Heart right ventricle (tissue), 16 donors: ENCODE data around the gene SYNM. TPM values are rescaled to one million over a fixed set of nuclear protein-coding genes. Genes with fewer than 3 reads are reported as not detected.
A peak's percentile ranks its signal among the peaks of the same experiment; 100 is the strongest.

Source experiments
- ATAC-seq, 8 donors: fragments of 200-7000 bp; cut with Tn5 transposase; one replicate each; pipeline ENCODE4 v1.9.1; 2020; ENCODE audit warnings: mild to moderate bottlenecking in 8 of 8, moderate library complexity in 8 of 8, moderate number of reproducible peaks in 1 of 8
- DNase-seq, 2 donors: peaks; one replicate each; pipeline ENCODE4 v3.0.0-alpha.2; 2020
- H3K27ac ChIP-seq, 10 donors: fragments of 200-600 bp; sonication (generic) in 2 of 10; one replicate each; pipeline versions ENCODE4 v1.5.0 to v1.8.0; 2020 to 2022; ENCODE audit warnings: mild to moderate bottlenecking in 3 of 10
- H3K27me3 ChIP-seq, 7 donors: fragments of 200-600 bp; one replicate each; pipeline ENCODE4 v1.8.0; 2021 to 2022; ENCODE audit warnings: mild to moderate bottlenecking in 2 of 7
- H3K36me3 ChIP-seq, 9 donors: fragments of 200-600 bp; sonication (generic) in 1 of 9; one replicate each; pipeline versions ENCODE4 v1.5.0 to v1.8.0; 2020 to 2022; ENCODE audit warnings: mild to moderate bottlenecking in 2 of 9
- H3K4me1 ChIP-seq, 9 donors: fragments of 200-600 bp; sonication (generic) in 1 of 9; one replicate each; pipeline versions ENCODE4 v1.5.0 to v1.8.0; 2020 to 2022; ENCODE audit warnings: mild to moderate bottlenecking in 4 of 9
- H3K4me3 ChIP-seq, 10 donors: fragments of 200-600 bp; sonication (generic) in 2 of 10; one replicate each; pipeline versions ENCODE4 v1.5.0 to v1.8.0; 2020 to 2022; ENCODE audit warnings: mild to moderate bottlenecking in 7 of 10, moderate library complexity in 2 of 10
- H3K9me3 ChIP-seq, 11 donors: fragments of 200-600 bp in 10 of 11; sonication (generic) in 2 of 11; one replicate each; pipeline versions ENCODE4 v1.5.0 to v1.8.0; 2013 to 2022; ENCODE audit warnings: mild to moderate bottlenecking in 2 of 11, control low read depth in 1 of 11, moderate library complexity in 1 of 11
- WGBS, 2 donors: extraction: QIAGEN DNeasy Blood & Tissue Kit; methylation state at CpG; one replicate each; pipeline ENCODE4 v1.1.7; 2013; ENCODE audit warnings: inconsistent platforms in 1 of 2; 5-methylcytosine and 5-hydroxymethylcytosine counted together
- intact Hi-C, 10 donors: fragments of 100-400 bp; cut with DNase I; formaldehyde crosslinking; loops; one replicate each; pipeline versions ENCODE4 v1.11.1 to v1.14.2; 2022
- long read RNA-seq, 3 donors: library from polyadenylated mRNA; unstranded; transcript quantifications; one replicate each; pipeline ENCODE4 v2.0.0, GENCODE V29; 2020 to 2021
- polyA plus RNA-seq, 2 donors: library from polyadenylated mRNA; stranded (reverse); fragments of 200-250 nt; gene quantifications; one replicate each; pipeline ENCODE4 v1.2.3, GENCODE V29; 2013
- total RNA-seq, 10 donors: library from RNA; stranded (reverse); fragmentation: NEBNext Ultra II Directional in 3 of 10; extraction: Animal tissue kit (Norgen Biotek cat#: 25700) in 3 of 10; gene quantifications; one replicate each; pipeline versions ENCODE4 v1.2.1 to v1.2.4, GENCODE V29; 2021 to 2023
- TF ChIP-seq, protein P1 (sequence below), 9 donors: fragments of 200-600 bp; sonication (generic) in 2 of 9; IDR thresholded peaks; one replicate each; pipeline versions ENCODE4 v1.5.0 to v1.8.0; 2021 to 2022; ENCODE audit warnings: antibody characterized with exemption in 9 of 9, mild to moderate bottlenecking in 5 of 9, moderate library complexity in 1 of 9
- donor health status: Arrhythmogenic right ventricular cardiomyopathy.
- donor health status: ischemic (EF 13 %, LVEDD 7.1; RV severe dilation, severe dysfunction).
- donor health status: healthy with polysubstance abuse.
- donor health status: DM: no; HTN: yes; CAD: no.
- donor health status: DM: no; HTN: no; CAD: no.
- donor health status: ischemic (EF 25% LVEDD 6.9; RV normal size, moderate dysfunction).
- donor health status: ischemic (EF 25% LVEDD 5.7; RV mildly dilated, moderate dysfunction).
- donor health status: healthy.
- donor health status: DM: yes; HTN: yes; CAD: no.
- donor health status: Ischemic cardiomyopathy.
- donor health status: ischemic (EF 35%, LVEDD 5.7; RV mildly dilated, moderate dysfunction).
- donor health status: nonischemic (EF 11% LVEDD 7.7; RV severe dilation, severe dysfunction).
- donor health status: DM: yes; HTN: yes; CAD: no.
- donor health status: PGD.
- donor health status: ischemic (EF 29% LVEDD 5.4; RV normal size, mild dysfunction).
- donor health status: nonischemic (EF 23%, LVEDD 6.1; RV moderate dilation, normal function).

The SYNM gene
- total RNA-seq (100 to 1,000 TPM; 256 to 456 (median 357) TPM), polyA plus RNA-seq (100 to 1,000 TPM in 1 of 2 donors, 10 to 100 TPM in 1; 59.4 to 103 TPM)
- long read RNA-seq, donor 1, full-length matches to known transcripts: 144 of 303 reads
- long read RNA-seq, donor 1, partial matches to known transcripts: 154 of 303 reads
- long read RNA-seq, donor 1, other reads (novel, unspliced or antisense): 5 of 303 reads
- long read RNA-seq, donor 2, full-length matches to known transcripts: 208 of 501 reads
- long read RNA-seq, donor 2, partial matches to known transcripts: 154 of 501 reads
- long read RNA-seq, donor 2, other reads (novel, unspliced or antisense): 139 of 501 reads
- long read RNA-seq, donor 3, full-length matches to known transcripts: 20 of 580 reads
- long read RNA-seq, donor 3, partial matches to known transcripts: 381 of 580 reads
- long read RNA-seq, donor 3, other reads (novel, unspliced or antisense): 179 of 580 reads

DNA sequence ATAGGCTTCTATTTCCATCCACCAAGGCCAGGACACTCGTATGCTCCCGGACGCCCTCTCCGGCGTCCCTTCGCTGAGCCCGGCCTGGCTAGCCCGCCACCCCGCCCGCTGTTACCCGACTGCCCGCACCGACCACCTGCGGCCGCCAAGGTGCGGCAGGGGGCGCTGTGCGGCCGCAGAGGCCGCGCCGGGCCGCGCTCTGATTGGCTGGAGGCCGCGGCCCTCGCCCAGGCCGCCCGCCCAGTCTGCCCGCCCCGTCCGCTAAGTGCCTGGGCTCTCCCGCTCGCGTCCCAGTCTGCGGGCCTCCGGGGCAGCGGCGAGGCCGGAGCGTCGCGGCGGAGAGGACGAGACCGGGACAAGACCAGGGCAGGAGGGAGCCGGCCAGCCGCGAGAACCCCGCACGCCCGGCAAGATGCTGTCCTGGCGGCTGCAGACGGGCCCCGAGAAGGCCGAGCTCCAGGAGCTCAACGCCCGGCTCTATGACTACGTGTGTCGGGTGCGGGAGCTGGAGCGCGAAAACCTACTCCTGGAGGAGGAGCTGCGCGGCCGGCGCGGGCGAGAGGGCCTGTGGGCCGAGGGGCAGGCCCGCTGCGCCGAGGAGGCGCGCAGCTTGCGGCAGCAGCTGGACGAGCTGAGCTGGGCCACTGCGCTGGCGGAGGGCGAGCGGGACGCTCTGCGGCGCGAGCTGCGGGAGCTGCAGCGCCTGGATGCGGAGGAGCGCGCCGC is at the start of gene SYNM:
Gene SYNM, plus strand, starts transcription at position 293 of the 726 bp plus-strand sequence. Its CDS starts 120 bp downstream, at position 413.
- Histone ChIP-seq H3K4me3 (peak within 1 kb of the TSS; percentile 49 to 81 (median 72)), H3K4me1 (peaks cover 0 to 51% (median 27%) of the 10 kb centered on the region in 9 donors), H3K36me3 (peaks cover 0 to 4% (median 0%) of the 10 kb centered on the region in 9 donors), H3K27me3 (peaks cover 0 to 66% (median 10%) of the 10 kb centered on the region in 7 donors), H3K27ac (peak within 1 kb of the TSS; percentile 57 to 95 (median 92)), H3K9me3 (no peaks in the 10 kb centered on the region)
- whole genome bisulfite sequencing, 2 donors: 0 to 1% methylated on average over 79 to 91 of the region's 91 CpGs
- ATAC-seq: peak; percentile 75 to 86 (median 84)
- intact Hi-C loops: loop anchor here in 6 of 10 donors (1.0 to 10.0 kb wide), 6 partner anchors 37 to 630 kb away; partner anchors contain the start of gene LYSMD4 (in 1 of the 6)
- TF ChIP-seq, protein P1, sequence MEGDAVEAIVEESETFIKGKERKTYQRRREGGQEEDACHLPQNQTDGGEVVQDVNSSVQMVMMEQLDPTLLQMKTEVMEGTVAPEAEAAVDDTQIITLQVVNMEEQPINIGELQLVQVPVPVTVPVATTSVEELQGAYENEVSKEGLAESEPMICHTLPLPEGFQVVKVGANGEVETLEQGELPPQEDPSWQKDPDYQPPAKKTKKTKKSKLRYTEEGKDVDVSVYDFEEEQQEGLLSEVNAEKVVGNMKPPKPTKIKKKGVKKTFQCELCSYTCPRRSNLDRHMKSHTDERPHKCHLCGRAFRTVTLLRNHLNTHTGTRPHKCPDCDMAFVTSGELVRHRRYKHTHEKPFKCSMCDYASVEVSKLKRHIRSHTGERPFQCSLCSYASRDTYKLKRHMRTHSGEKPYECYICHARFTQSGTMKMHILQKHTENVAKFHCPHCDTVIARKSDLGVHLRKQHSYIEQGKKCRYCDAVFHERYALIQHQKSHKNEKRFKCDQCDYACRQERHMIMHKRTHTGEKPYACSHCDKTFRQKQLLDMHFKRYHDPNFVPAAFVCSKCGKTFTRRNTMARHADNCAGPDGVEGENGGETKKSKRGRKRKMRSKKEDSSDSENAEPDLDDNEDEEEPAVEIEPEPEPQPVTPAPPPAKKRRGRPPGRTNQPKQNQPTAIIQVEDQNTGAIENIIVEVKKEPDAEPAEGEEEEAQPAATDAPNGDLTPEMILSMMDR (IDR thresholded peaks at IDR 0.05): peak; percentile 75 to 95 (median 88)
- DNase-seq: peak; percentile 72 to 85

GRCh38 chr15:99055555-99056134 is 49.2 kb upstream of the SYNM start:
- Histone ChIP-seq H3K9me3 (no peaks in the 10 kb centered on the region), H3K27ac (peak overlapping the region in 2 of 10 donors; percentile 83 to 91), H3K4me3 (no peak overlapping the region), H3K4me1 (peaks cover 5 to 42% (median 19%) of the 10 kb centered on the region in 9 donors), H3K36me3 (no peaks in the 10 kb centered on the region), H3K27me3 (peaks cover 0 to 27% (median 0%) of the 10 kb centered on the region in 7 donors)
- ATAC-seq: no peak
- DNase-seq: no peak
- 79 to 81% methylated on average over 6 of the region's 6 CpGs for WGBS, 2 donors
- intact Hi-C loops: loop anchor here in 7 of 10 donors (5.0 to 10.0 kb wide), 12 partner anchors 101 to 411 kb away; partner anchors contain the start of gene IGF1R (in 4 of the 7)
- TF ChIP-seq, protein P1 (IDR thresholded peaks at IDR 0.05): no peak

DNA sequence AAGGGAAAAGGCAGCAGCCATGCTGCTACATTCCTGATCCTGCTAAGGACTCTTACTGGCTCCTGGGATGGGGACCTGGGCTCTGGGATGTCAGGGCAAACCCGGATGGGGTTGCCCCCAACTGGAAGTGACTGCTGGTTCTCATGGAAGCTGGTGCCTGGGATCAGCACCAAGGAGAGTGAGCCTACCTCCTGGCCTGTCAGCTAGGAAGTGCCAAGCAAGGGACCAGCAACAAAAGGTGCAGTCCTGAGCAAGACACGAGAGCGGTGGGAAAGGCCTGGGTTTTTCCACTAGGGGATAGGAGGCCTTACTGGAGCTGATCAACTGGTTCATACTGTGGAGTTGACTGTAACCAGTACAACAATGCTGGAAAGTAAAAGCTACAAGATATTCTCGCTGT is 47.9 kb upstream of the SYNM start:
- Histone ChIP-seq H3K4me1 (peaks cover 5 to 42% (median 19%) of the 10 kb centered on the region in 9 donors), H3K4me3 (no peak overlapping the region), H3K36me3 (no peaks in the 10 kb centered on the region), H3K9me3 (no peaks in the 10 kb centered on the region), H3K27me3 (peaks cover 0 to 35% (median 0%) of the 10 kb centered on the region in 7 donors), H3K27ac (peak overlapping the region; percentile 24 to 91 (median 78))
- intact Hi-C loops: loop anchor here in 7 of 10 donors (5.0 to 10.0 kb wide), 12 partner anchors 102 to 412 kb away; partner anchors contain the start of gene IGF1R (in 4 of the 7)
- DNase-seq (no peak), ATAC-seq (no peak)
- TF ChIP-seq, protein P1 (IDR thresholded peaks at IDR 0.05): no peak
- WGBS, 2 donors: 68 to 79% methylated on average over 4 of the region's 4 CpGs
